Skeletal muscle cell (primary cell): Measurements from ENCODE around the gene MAN2B1.
A peak's percentile ranks its signal among the peaks of the same experiment; 100 is the strongest.
"Not testable (repeated sequence)": the region's sequence is repeated elsewhere in the genome, so short reads cannot be mapped to it uniquely, and the experiment has no call there.

Experiments used
- DNase-seq: peaks from one replicate; pipeline ENCODE4 v3.0.0-alpha.2; 2010; ENCODE audit warnings: low read depth
- H3K4me3 ChIP-seq: 2 replicates; pipeline ENCODE4 v1.5.1; 2011; ENCODE audit warnings: low read depth, mild to moderate bottlenecking, control low read depth, low read length, moderate library complexity

Gene MAN2B1

GRCh38 chr19:12692960-12693359 lies 26.4 kb upstream of the MAN2B1 start:
- no peak overlapping the region for H3K4me3 ChIP-seq
- no peak for DNase-seq

DNA sequence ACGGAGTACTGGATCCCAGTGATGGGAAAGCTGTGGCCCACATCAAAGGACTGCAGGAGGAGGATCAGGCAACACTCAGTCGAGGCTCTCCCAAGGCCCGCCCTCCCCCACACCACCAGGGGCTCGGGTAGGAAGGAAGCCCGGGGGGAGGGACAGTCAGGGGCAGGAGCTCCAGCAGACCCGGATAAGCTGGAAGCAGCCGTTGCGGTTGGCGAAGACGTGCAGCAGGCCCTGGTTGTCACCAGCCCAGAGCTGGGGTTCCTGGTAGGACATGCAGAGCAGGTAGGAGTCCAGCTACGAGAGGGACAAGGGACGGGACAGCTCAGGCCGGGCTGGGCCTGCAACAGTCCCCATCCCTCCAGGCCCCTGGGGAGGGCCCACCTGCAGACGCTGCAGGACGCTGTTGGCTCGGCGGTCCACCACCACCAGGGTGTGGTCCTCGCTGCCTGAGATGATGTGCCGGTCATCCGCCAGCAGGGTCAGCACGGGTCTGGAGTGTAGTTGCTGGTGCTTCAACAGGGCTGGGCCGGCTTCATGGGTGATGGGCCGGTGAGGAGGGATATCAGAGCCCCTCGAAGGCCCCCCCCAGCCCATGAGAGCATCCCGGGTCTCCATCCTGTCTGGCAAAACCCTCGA lies 23.2 kb upstream of the MAN2B1 start:
- H3K4me3 ChIP-seq, result no peak overlapping the region
- no peak for DNase-seq

GRCh38 chr19:12689012-12689411 lies 22.5 kb upstream of the MAN2B1 start:
- no peak for DNase-seq

GRCh38 chr19:12687496-12688196 lies 21.1 kb upstream of the MAN2B1 start, which contains the start of gene GNG14:
GNG14 (plus strand) TSS chr19:12687998; CDS start chr19:12688049, 51 bp downstream.
- H3K4me3 ChIP-seq, result no peak within 1 kb of the TSS
- DNase-seq, result no peak

More at GRCh38 chr19:12689012-12689411, 22.5 kb upstream of the MAN2B1 start:
- H3K4me3 ChIP-seq, result no peak overlapping the region

GRCh38 chr19:12685831-12686230 lies 19.3 kb upstream of the MAN2B1 start:
- DNase-seq, result no peak
- H3K4me3 ChIP-seq, result no peak overlapping the region

DNA sequence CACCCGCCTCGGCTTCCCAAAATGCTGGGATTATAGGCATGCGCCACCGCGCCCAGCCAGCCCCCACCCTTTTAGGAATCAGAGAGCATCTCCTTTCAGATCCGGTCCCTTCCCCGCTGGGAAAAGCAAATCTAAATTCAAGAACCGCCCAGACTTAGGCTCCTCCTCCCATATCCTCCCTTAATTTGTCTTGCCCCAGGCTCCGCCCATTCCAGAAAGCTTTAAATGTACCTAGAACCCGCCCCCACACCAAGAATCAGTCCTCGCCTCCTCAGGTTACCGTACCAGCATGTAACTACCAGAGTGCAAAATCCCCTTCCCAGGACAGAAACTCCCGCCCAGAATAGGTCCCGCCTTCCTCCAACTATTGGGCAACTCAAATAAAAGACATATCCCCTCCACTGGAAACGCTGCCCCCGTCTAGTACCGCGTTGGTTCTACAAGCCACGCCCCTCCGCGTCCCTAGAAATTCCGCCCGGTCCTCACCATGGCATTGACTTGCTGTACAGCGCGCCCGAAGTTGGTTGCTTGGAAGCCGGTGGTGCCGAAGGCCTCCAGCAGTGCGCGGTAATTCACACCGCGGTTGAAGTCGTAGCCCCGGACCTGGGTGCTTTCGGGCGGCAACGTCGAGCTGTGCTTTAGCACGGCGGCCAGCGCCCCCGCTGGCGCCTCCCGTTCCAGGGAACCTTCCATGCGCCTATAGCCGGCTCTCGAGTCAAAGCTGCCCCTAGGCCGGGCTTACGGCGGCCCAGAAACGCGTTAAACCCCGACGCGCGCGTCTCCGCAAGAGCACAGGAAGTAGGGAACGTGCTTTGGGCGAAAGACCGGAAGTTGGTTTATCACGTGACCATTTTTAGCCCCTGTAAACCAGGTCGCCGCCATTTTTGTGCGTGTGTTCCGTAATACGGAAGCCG lies 14.8 kb upstream of the MAN2B1 start, which contains the start of gene DHPS:
DHPS (minus strand) TSS at position 807 of the 914 bp plus-strand sequence; CDS start at position 693, 114 bp downstream.
- peak within 1 kb of the TSS; percentile 97 for H3K4me3 ChIP-seq
- DNase-seq, result peak; percentile 91

GRCh38 chr19:12680034-12680433 lies 13.5 kb upstream of the MAN2B1 start:
- no peak overlapping the region for H3K4me3 ChIP-seq
- DNase-seq, result no peak

DNA sequence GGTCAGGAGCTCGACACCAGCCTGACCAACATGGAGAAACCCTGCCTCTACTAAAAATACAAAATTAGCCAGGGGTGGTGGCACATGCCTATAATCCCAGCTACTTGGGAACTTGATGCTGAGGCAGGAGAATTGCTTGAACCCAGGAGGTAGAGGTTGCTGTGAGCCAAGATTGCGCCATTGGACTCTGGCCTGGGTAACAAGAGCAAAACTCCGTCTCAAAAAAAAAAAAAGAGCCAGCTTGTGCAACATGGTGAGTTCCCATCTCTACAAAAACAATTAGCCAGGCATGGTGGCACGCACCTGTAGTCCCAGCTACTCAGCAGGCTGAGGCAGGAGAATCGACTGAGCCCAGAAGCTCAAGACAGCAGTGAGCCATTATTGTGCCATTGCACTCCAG lies 11.5 kb upstream of the MAN2B1 start:
- DNase-seq, H3K4me3 ChIP-seq: not testable (repeated sequence)

GRCh38 chr19:12676928-12677327 lies 10.4 kb upstream of the MAN2B1 start:
- no peak for DNase-seq
- no peak overlapping the region for H3K4me3 ChIP-seq

DNA sequence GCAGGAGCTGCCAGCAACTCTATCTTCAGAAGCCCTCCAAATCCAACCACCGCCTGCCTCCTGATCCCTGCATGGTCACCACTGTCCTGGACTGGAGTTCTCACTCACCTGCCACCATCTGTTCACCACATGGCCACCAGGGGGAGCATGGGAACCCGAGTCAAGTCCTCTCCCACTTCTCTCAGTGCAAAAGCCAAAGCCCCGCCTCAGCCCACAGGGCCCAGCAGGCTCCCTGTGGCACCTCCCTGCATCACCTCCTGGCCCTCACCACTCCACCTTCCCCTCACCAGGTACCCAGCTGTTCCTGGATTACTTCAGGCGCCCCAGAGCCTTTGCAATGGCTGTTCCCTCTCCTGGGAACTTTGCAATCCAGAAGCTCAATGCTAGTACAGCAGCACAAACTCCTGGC lies 9.8 kb upstream of the MAN2B1 start:
- DNase-seq, result no peak
- no peak overlapping the region for H3K4me3 ChIP-seq

GRCh38 chr19:12675940-12676339 lies 9.4 kb upstream of the MAN2B1 start:
- DNase-seq, result no peak
- no peak overlapping the region for H3K4me3 ChIP-seq

DNA sequence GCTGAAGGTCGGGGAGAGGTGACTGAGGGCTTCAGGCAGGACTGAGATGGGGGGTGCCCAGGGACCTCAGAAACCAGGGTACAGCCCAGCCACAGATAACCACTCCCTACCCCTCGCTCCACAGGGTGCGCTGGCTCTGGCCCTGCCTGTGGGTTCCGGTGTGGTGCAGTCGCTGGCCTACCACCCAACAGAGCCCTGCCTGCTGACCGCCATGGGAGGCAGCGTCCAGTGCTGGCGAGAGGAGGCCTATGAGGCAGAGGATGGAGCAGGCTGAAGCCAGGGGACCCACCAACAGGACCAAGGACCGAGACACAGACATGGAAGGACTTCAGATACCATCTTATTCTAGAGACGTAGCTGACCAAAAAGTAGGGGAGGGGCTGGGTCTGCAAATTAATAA lies 8.9 kb upstream of the MAN2B1 start:
- no peak for DNase-seq
- no peak overlapping the region for H3K4me3 ChIP-seq

- DNase-seq, result no peak
- no peak overlapping the region for H3K4me3 ChIP-seq
Observed at GRCh38 chr19:12672744-12673143, 6.2 kb upstream of the MAN2B1 start.

DNA sequence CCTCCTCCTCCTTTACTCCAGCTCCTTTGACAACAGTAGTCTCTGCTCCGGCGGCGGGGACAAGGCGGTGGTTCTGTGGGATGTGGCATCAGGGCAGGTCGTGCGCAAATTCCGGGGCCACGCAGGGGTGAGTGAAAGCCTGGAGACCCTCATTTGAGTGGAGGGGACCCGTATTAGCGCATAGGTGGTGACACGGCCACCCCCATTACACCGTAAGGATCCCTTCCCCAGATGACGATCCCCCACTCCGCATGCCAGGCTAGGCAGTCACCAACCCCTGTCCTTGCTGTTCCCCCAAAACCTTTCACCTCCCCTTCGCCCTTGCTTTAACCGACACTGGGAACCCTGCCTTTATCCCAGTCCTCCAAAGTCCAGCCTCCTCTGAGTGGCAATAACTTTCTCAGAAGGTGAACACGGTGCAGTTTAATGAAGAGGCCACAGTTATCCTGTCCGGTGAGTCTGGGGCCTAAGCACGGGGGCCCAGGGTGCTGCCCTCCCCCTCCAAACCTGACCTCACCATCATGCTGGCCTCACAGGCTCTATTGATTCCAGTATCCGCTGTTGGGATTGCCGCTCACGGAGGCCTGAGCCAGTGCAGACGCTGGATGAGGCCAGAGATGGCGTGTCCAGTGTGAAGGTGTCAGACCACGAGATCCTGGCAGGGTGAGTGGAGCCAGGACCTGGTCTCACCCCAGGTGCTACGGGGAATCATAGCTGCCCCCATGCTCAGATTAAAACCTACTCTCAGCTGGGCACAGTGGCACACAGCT lies 3.8 kb upstream of the MAN2B1 start:
- peak overlapping the region; percentile 82 for H3K4me3 ChIP-seq
- DNase-seq, result no peak

GRCh38 chr19:12669270-12670158 lies 3.0 kb upstream of the MAN2B1 start:
- peak overlapping the region; percentile 82 for H3K4me3 ChIP-seq
- DNase-seq, result peak; percentile 57

DNA sequence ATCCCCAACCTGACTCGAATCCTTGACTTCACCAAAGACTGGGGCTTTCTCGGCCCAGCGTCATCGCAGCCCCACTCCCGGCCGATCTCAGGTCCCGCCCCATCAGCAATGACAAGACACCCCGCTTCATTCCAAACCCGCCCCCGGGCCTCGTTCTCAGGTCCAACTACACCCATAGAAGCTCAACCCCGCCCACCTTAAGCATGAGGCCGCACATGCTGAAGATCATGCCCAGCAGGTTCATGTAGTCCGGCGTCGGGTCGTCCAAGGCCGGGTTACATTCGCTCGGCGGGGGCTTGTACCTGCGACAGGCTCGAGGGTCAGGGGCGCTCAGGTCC lies 2.4 kb upstream of the MAN2B1 start:
- DNase-seq, result no peak

DNA sequence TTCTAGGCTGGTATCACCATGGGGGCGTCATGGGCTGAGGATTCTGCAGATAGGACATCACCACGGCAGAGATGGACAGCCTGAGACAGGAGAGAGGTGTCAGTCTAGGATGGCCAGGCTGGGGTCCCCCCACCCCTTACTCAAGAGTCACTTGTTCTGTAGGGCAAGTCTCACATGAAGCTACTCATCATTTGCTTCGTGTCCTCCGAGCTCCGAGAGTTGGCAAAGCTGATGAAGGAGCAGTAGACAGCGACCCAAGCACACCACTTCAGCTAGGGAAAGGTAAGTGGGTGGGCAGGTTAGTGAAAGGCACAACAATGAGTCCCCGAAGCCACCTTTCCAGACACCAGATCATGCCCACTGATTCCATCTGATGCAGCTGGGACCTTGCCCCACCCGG lies 1.8 kb upstream of the MAN2B1 start:
- DNase-seq, result no peak

More for the DNA sequence above, 2.4 kb upstream of the MAN2B1 start:
- peak overlapping the region; percentile 82 for H3K4me3 ChIP-seq

GRCh38 chr19:12667731-12668302 lies 1.3 kb upstream of the MAN2B1 start:
- no peak for DNase-seq
- no peak overlapping the region for H3K4me3 ChIP-seq

More for the DNA sequence above, 1.8 kb upstream of the MAN2B1 start:
- H3K4me3 ChIP-seq, result peak overlapping the region; percentile 82
